Epithelial cell of esophagus (primary cell): ENCODE measurements around the gene RFC3.

ENCODE experiments used
- DNase-seq: peaks from one replicate; pipeline ENCODE4 v3.0.0; 2010; ENCODE audit warnings: low read depth
- H3K4me3 ChIP-seq: 2 replicates; pipeline ENCODE4 v1.5.1; 2011; ENCODE audit warnings: mild to moderate bottlenecking, low read length, control low read depth
- CTCF ChIP-seq: IDR thresholded peaks from 2 replicates; pipeline ENCODE4 v1.5.1; 2011; ENCODE audit warnings: low read depth, mild to moderate bottlenecking, low read length, control low read depth, inconsistent platforms; ENCODE audit not compliant: insufficient read depth; ENCODE audit errors: missing control alignments

Gene RFC3

GRCh38 chr13:33884531-33885220 is 66.7 kb downstream of the RFC3 start:
- no peak for TF ChIP-seq CTCF
- H3K4me3 ChIP-seq, result no peak overlapping the region
- no peak for DNase-seq
